GM12872 (cell line): ENCODE data around the gene CHD6.

Experiments used
- TF ChIP-seq, protein P1 (sequence below): IDR thresholded peaks from 3 replicates; pipeline ENCODE4 v1.5.1; 2011; ENCODE audit warnings: low read depth, mild to moderate bottlenecking, low read length, moderate library complexity; ENCODE audit not compliant: insufficient read depth

CHD6 gene

DNA sequence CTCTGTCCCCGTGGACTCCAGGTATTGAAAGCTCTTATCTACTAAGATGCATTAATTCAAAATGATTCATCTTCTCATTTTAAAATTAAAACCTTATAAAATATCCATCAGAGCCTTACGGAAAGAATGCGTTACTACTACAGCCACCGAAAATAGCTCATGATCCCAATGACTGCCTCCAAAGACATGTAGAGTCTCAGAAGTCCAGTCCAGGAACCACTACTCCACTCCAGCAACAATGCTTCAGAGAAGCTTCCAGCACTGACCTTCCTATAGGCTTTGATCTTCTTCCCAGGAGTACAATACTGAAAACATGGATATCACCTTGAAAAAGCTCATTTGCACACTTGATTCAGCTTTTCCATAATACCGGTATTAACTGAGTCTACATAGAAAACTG, 94.3 kb downstream of the CHD6 start:
- TF ChIP-seq, protein P1, sequence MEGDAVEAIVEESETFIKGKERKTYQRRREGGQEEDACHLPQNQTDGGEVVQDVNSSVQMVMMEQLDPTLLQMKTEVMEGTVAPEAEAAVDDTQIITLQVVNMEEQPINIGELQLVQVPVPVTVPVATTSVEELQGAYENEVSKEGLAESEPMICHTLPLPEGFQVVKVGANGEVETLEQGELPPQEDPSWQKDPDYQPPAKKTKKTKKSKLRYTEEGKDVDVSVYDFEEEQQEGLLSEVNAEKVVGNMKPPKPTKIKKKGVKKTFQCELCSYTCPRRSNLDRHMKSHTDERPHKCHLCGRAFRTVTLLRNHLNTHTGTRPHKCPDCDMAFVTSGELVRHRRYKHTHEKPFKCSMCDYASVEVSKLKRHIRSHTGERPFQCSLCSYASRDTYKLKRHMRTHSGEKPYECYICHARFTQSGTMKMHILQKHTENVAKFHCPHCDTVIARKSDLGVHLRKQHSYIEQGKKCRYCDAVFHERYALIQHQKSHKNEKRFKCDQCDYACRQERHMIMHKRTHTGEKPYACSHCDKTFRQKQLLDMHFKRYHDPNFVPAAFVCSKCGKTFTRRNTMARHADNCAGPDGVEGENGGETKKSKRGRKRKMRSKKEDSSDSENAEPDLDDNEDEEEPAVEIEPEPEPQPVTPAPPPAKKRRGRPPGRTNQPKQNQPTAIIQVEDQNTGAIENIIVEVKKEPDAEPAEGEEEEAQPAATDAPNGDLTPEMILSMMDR: no peak

DNA sequence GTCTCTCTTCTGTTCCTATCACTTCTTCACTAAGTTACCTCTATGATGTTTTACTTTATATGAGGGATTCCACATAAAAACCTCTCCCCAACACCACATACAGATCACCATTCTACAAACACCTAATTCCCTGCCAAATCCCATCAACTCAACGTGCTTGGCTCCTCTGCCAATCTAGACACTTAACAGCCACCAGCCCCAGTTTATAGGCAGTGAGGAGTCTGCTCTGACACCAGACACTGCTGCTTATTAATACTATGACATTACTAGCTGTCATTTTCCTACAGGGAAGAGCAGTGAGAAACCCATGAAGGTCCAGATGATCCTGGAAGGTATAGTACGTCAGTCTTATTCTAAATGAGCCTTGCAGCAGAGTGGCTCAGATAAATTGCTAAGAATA, 104.3 kb downstream of the CHD6 start:
- TF ChIP-seq, protein P1: no peak

DNA sequence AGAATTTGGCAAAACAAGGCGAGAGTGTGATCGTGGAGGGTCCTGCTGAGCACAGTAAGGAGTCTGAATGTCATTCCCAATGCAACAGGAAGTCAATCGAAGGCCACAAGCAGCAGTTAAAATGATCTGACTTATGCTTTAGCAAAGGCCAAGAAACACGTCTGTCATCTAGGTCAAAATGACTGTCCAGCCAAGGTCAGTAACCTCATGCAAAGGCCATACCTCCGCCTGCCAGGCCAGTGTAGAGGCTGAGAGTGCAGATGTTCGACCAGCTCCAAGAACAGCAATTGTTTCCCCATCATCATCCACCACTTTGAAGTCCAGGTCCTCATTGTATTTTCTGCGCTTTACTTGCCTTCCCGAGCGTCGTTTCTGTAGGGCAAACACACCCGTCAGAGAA, 105.6 kb downstream of the CHD6 start:
- TF ChIP-seq, protein P1: no peak

DNA sequence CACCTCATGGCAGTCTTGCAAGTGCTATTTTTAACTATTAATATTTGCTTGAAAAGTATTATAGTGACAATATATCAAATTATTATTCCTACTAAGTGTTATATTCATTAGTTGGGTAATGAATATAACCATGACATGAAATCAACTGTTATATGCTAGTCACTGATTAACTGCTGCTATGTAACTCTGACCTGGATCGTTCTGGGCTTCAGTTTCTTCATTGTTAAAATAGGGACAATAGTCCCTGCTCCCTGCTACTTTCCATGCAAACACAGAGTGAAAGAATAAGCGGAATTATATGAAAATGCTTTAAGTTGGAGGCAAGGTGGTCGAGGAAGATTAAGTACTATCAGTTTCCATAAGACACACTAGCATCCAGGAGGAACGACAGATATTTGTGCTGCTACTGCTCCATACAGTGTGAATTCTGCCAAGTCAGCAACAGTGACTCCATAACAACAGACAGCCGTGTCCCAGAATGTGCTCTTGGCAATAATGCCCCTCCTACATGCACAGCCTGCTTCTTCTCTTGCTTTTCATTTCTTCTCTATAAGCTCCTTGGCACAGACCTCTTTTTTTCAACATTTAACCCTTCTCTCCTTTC, 107.2 kb downstream of the CHD6 start:
- TF ChIP-seq, protein P1: no peak

DNA sequence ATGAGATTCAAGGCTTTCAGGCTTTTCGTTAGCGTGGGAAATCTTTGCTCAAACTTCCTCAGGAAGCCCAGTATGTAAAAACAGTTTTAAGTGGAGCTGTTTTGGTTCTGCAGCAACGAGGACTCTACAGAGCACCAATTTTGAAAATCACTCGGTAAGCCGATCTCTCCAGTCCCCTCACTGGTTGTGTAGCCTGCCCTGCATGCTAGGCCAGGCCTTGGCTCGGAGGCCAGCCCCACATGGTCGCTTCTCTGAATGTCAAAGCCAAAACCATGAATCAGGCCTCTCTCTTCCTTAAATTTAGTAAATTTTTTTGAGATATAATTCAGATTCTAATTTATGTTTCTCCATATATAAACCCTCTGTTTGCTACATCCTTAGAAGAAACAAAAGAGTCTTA, 108.0 kb downstream of the CHD6 start:
- TF ChIP-seq, protein P1: no peak

DNA sequence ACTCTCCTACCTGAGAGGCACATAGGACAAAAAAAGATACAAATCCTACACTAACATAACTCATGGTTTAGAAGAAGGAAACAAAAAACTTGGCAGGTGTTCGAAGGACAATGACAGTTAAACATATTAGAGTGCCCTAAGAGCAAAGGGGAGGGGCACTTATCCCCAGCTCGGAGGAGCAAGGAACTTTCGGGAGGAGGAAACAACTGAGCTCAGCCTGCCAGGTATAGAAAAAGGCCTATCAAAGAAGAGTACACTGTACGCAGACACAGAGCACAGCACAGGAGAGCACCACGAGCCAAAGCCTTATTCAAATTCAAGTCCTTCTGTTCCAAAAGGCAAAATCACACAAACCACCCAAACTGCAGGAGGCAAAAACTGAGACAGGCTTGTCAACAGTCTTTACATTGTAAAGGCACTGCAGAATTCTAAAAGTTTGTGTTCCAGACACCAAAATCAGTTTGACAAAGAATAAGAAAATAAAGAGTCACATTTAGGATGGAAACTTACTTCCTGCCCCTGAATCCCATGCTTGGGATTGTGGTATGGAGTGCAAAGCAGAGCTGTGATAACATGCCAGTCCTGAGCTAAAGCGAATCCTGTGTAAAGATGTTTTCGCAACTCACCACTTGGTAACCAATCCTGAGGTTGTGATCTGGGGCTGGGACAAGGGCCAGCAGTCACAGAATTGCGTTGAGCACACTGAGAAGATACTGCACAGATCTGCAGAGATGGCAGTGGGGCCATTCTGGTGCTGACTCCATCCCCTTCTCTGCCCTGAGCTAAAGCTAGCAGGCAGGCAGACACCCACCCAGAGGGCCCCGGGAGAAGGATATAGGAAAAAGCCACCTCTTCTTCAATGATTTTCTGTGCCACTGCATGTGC, 108.6 kb downstream of the CHD6 start:
- TF ChIP-seq, protein P1: no peak

DNA sequence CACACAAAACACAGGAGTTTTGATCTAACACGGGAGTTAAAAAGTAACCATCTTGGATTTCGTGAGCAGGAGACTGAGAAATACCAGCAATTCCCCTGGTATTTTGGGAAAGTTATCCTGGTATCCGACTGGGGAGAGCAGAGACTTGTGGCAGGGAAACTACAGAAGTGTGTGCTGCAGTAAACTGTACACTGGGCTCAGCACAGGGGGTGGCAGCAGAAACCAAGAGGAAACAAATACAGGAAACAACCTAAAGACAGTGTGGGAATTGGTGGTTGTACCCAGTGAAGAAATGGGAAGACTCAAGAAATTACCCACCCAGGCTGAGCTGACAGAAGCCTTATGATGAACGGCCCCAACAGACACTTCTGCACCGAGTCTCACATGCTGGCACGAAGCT, 109.8 kb downstream of the CHD6 start:
- TF ChIP-seq, protein P1: no peak
